GM15510 (cell line): ENCODE data around the gene TCEA3.

ENCODE experiments used
- POLR2A ChIP-seq: IDR thresholded peaks from 3 replicates; pipeline ENCODE4 v1.6.1; 2011; ENCODE audit warnings: borderline replicate concordance; ENCODE audit not compliant: insufficient read length; ENCODE audit errors: extremely low read depth

Gene TCEA3

GRCh38 chr1:23424293-23425192, at the start of gene TCEA3:
TCEA3 (minus strand) TSS chr1:23424748; CDS start chr1:23424633, 115 bp downstream.
- no peak for TF ChIP-seq POLR2A

GRCh38 chr1:23473037-23473800, 48.7 kb upstream of the TCEA3 start:
- no peak for TF ChIP-seq POLR2A

- TF ChIP-seq POLR2A: no peak
Observed at GRCh38 chr1:23472351-23473036, 47.9 kb upstream of the TCEA3 start.

GRCh38 chr1:23471473-23472075, 47.0 kb upstream of the TCEA3 start:
- no peak for TF ChIP-seq POLR2A

- no peak for TF ChIP-seq POLR2A
Observed at GRCh38 chr1:23470282-23471070, 45.9 kb upstream of the TCEA3 start.

GRCh38 chr1:23469372-23469982, 44.9 kb upstream of the TCEA3 start:
- TF ChIP-seq POLR2A: no peak

GRCh38 chr1:23466423-23466989, 42.0 kb upstream of the TCEA3 start:
- no peak for TF ChIP-seq POLR2A

- no peak for TF ChIP-seq POLR2A
Observed at GRCh38 chr1:23463286-23463685, 38.7 kb upstream of the TCEA3 start.

- no peak for TF ChIP-seq POLR2A
Observed at GRCh38 chr1:23462766-23463165, 38.2 kb upstream of the TCEA3 start.

GRCh38 chr1:23461050-23461449, 36.5 kb upstream of the TCEA3 start:
- TF ChIP-seq POLR2A: no peak

- no peak for TF ChIP-seq POLR2A
Observed at GRCh38 chr1:23460519-23460918, 36.0 kb upstream of the TCEA3 start.

GRCh38 chr1:23459338-23459757, 34.8 kb upstream of the TCEA3 start:
- no peak for TF ChIP-seq POLR2A

- no peak for TF ChIP-seq POLR2A
Observed at GRCh38 chr1:23456226-23456625, 31.7 kb upstream of the TCEA3 start.
